ENCODE results near the gene PPP1R37. TPM values are rescaled to one million over a fixed set of nuclear protein-coding genes. Genes with fewer than 3 reads are reported as not detected.
A peak's percentile ranks its signal among the peaks of the same experiment; 100 is the strongest.

The PPP1R37 gene
- polyA plus RNA-seq, 3 donors: 0.10 to 11.8 (median 0.22) TPM

- Mint-ChIP-seq H3K9me3 (peaks cover 0 to 3% (median 0%) of the 10 kb centered on the region in 7 donors), H3K27me3 (ENCODE audit: low read depth in 3 of 3) (no peaks in the 10 kb centered on the region), H3K4me1 (peaks cover 7% of the 10 kb centered on the region), H3K27ac (peak overlapping the region in 1 of 7 donors; percentile 31), H3K4me3 (no peak overlapping the region), H3K36me3 (peaks cover 57 to 95% of the 10 kb centered on the region in 2 donors)
- no peak overlapping the region for H3K9ac ChIP-seq (ENCODE audit: insufficient read depth, low read length, poor library complexity, severe bottlenecking)
- no peaks in the 10 kb centered on the region for H3K4me1 ChIP-seq (ENCODE audit: control insufficient read depth in 1 of 2, insufficient read depth in 2 of 2, low read length in 2 of 2)
- H3K4me3 ChIP-seq (replicated peaks in 1 of 3; ENCODE audit: low read depth in 2 of 3, low read length in 3 of 3): no peak overlapping the region
- H3K79me2 ChIP-seq (ENCODE audit: insufficient read depth, low read length): peaks cover 37% of the 10 kb centered on the region
- H4K20me1 ChIP-seq (ENCODE audit: insufficient read depth, low read length): peaks cover 94% of the 10 kb centered on the region
- DNase-seq: no peak
- no peak for TF ChIP-seq CTCF (IDR thresholded peaks at IDR 0.05)
- H3K27me3 ChIP-seq (ENCODE audit: control insufficient read depth in 2 of 2, insufficient read depth in 2 of 2, low read length in 2 of 2): no peaks in the 10 kb centered on the region
- H3K36me3 ChIP-seq (replicated peaks in 1 of 2; ENCODE audit: control insufficient read depth in 1 of 2, insufficient read depth in 2 of 2, low read length in 2 of 2): peaks cover 86 to 96% of the 10 kb centered on the region in 2 donors
- no peaks in the 10 kb centered on the region for H3K9me3 ChIP-seq (replicated peaks in 1 of 2; ENCODE audit: control insufficient read depth in 1 of 2, insufficient read depth in 1 of 2, low read length in 2 of 2)
- intact Hi-C loops (cut with micrococcal nuclease): no loop called here
- 92% methylated on average over 2 of the region's 10 CpGs for WGBS (ENCODE audit: insufficient coverage)
- H3K4me2 ChIP-seq (replicated peaks; ENCODE audit: extremely low read depth, low read length, poor library complexity, severe bottlenecking): no peak overlapping the region
- no peak overlapping the region for H3K27ac ChIP-seq (ENCODE audit: low read depth in 1 of 2, low read length in 2 of 2)
- H2AFZ ChIP-seq (ENCODE audit: insufficient read depth, low read depth, low read length, poor library complexity, severe bottlenecking): no peak overlapping the region
Measured at GRCh38 chr19:45068041-45068440, 24.9 kb upstream of the PPP1R37 start.

- Mint-ChIP-seq H3K27ac (peak overlapping the region; percentile 7 to 78 (median 54)), H3K4me1 (peaks cover 8% of the 10 kb centered on the region), H3K9me3 (peaks cover 0 to 3% (median 0%) of the 10 kb centered on the region in 7 donors), H3K27me3 (ENCODE audit: low read depth in 3 of 3) (no peaks in the 10 kb centered on the region), H3K4me3 (no peak overlapping the region), H3K36me3 (peaks cover 53 to 89% of the 10 kb centered on the region in 2 donors)
- Histone ChIP-seq H2AFZ (ENCODE audit: insufficient read depth, low read depth, low read length, poor library complexity, severe bottlenecking) (no peak overlapping the region), H3K4me1 (ENCODE audit: control insufficient read depth in 1 of 2, insufficient read depth in 2 of 2, low read length in 2 of 2) (peaks cover 2 to 4% of the 10 kb centered on the region in 2 donors), H3K27me3 (ENCODE audit: control insufficient read depth in 2 of 2, insufficient read depth in 2 of 2, low read length in 2 of 2) (no peaks in the 10 kb centered on the region), H3K27ac (ENCODE audit: low read depth in 1 of 2, low read length in 2 of 2) (no peak overlapping the region), H3K4me2 (replicated peaks; ENCODE audit: extremely low read depth, low read length, poor library complexity, severe bottlenecking) (no peak overlapping the region), H3K79me2 (ENCODE audit: insufficient read depth, low read length) (peaks cover 38% of the 10 kb centered on the region), H3K4me3 (replicated peaks in 1 of 3; ENCODE audit: low read depth in 2 of 3, low read length in 3 of 3) (no peak overlapping the region), H3K9me3 (replicated peaks in 1 of 2; ENCODE audit: control insufficient read depth in 1 of 2, insufficient read depth in 1 of 2, low read length in 2 of 2) (no peaks in the 10 kb centered on the region), H4K20me1 (ENCODE audit: insufficient read depth, low read length) (peaks cover 88% of the 10 kb centered on the region), H3K9ac (ENCODE audit: insufficient read depth, low read length, poor library complexity, severe bottlenecking) (no peak overlapping the region), H3K36me3 (replicated peaks in 1 of 2; ENCODE audit: control insufficient read depth in 1 of 2, insufficient read depth in 2 of 2, low read length in 2 of 2) (peaks cover 81 to 86% of the 10 kb centered on the region in 2 donors)
- no peak for TF ChIP-seq CTCF (IDR thresholded peaks at IDR 0.05)
- intact Hi-C loops (cut with micrococcal nuclease): no loop called here
- DNase-seq: no peak
- WGBS (ENCODE audit: insufficient coverage): 77% methylated on average over 10 of the region's 13 CpGs
Measured at GRCh38 chr19:45069056-45069455, 23.9 kb upstream of the PPP1R37 start.
